Right atrium auricular region (tissue), 2 donors: ENCODE measurements around the gene EXOC7. TPM values are rescaled to one million over a fixed set of nuclear protein-coding genes. Genes with fewer than 3 reads are reported as not detected.

ENCODE experiments used
- DNase-seq: peaks from one replicate; pipeline ENCODE4 v3.0.0-alpha.2; 2019; ENCODE audit warnings: low spot score
- H3K27ac ChIP-seq, 2 donors: fragments of 200-600 bp; sonication (generic); 1 replicate in 1 of 2; 2 replicates in 1 of 2; pipeline ENCODE4 v1.5.1; 2016 to 2019
- H3K27me3 ChIP-seq, 2 donors: fragments of 200-600 bp; sonication (generic); one replicate each; pipeline versions ENCODE4 v1.5.1 to v1.6.0; 2017 to 2019
- H3K36me3 ChIP-seq: fragments of 200-600 bp; sonication (generic); one replicate; pipeline ENCODE4 v1.5.1; 2016
- H3K4me1 ChIP-seq, 2 donors: fragments of 200-600 bp; sonication (generic); one replicate each; pipeline versions ENCODE4 v1.5.1 to v1.6.0; 2017 to 2019
- H3K4me3 ChIP-seq, 2 donors: fragments of 200-600 bp; sonication (generic); 1 replicate in 1 of 2; 2 replicates in 1 of 2; pipeline ENCODE4 v1.5.1; 2017 to 2019; ENCODE audit warnings: mild to moderate bottlenecking in 1 of 2, moderate library complexity in 1 of 2
- H3K9me3 ChIP-seq, 2 donors: fragments of 200-600 bp; sonication (generic); one replicate each; pipeline ENCODE4 v1.5.1; 2019
- CTCF ChIP-seq, 2 donors: fragments of 200-600 bp; sonication (generic); IDR thresholded peaks; one replicate each; pipeline ENCODE4 v1.5.1; 2019; ENCODE audit warnings: antibody characterized with exemption in 2 of 2
- total RNA-seq, 2 donors: library from RNA; depleted of rRNA; stranded (reverse); fragments of >200 nt; gene quantifications; one replicate each; pipeline ENCODE4 v1.1.0, GENCODE V29; 2016

EXOC7 gene
- total RNA-seq, 2 donors from 2014 or later = 56.0 to 65.3 TPM

DNA sequence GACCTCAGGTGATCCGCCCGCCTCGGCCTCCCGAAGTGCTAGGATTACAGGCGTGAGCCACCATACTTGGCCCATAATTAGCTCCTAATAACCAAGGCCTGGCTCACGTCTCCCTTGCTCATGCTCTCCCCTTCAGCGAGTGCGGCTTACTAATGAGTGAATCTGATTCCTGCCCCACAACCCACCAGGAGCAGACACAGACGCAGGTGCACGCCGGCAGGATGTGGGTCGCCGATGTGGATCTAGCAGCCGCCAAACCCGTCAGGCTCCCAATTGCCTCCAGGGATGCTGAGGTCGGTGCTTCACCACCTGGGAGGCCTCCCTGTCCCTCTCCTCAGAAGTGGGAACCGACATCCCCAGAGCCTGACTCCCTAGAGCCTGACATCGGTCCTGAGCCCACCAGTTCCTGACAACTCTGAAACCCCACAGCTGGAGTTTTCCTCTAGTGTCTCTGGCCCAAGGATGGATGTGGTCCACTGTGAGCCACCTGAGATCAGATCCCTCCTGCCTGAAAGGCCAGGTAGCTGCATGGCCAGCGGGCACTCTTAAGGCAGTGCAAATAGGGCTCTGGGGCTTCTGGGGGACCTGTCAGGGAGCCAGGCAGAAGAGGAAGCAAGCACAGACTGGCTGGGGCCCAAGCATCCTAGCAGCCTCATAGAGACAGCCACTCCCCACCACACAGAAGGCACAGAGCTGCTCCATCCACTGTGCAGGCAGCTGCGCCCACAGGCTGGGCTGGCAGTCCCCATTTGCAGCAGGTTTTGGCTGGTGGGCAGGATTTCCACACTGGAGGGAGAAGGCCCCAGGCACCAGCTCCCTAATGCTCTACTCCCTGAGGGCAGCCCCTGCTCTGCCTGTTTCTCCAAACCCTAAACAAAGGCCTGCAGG lies 10.8 kb downstream of the EXOC7 start:
- Histone ChIP-seq H3K27me3 (no peaks in the 10 kb centered on the region), H3K27ac (no peak overlapping the region), H3K4me3 (no peak overlapping the region), H3K36me3 (peaks cover 93% of the 10 kb centered on the region), H3K4me1 (peaks cover 0 to 8% of the 10 kb centered on the region in 2 donors), H3K9me3 (no peaks in the 10 kb centered on the region)
- no peak for TF ChIP-seq CTCF (IDR thresholded peaks at IDR 0.05)
- no peak for DNase-seq

GRCh38 chr17:76091526-76092286 lies 11.9 kb downstream of the EXOC7 start:
- Histone ChIP-seq H3K27ac (no peak overlapping the region), H3K4me1 (peaks cover 0 to 8% of the 10 kb centered on the region in 2 donors), H3K9me3 (no peaks in the 10 kb centered on the region), H3K36me3 (peaks cover 93% of the 10 kb centered on the region), H3K4me3 (no peak overlapping the region), H3K27me3 (no peaks in the 10 kb centered on the region)
- no peak for TF ChIP-seq CTCF (IDR thresholded peaks at IDR 0.05)
- no peak for DNase-seq

DNA sequence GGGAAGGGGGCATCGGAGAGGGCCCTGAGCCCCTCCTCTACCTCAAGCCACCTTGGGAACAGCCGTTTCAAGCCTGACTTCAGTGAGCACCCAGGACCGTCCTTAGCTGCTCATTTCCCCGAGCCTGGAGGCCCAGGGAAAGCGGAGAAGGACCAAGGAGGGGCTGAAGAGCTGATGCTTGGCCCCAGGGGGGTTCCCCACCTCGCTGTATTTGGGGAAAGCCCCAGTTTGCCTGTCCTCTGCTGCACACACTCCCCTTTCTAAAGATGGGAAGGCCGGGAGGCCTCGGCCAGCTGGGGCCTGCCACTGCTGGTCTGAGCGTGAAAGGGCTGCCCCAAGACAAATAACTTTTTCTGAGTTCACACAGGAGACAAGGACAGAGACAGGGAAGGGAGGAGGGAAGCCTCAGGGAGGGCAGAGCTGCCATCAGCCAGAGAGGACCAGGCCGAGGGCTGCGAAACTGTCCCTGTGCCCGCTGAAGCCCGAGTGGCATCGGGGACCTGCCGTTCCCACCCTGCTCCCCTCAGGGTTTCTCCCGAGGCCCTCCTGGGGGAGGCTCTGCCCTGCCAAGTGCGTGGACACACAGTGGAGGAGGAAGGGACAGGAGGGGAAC lies 13.0 kb downstream of the EXOC7 start:
- no peaks in the 10 kb centered on the region for H3K27me3 ChIP-seq
- H3K4me1 ChIP-seq = peaks cover 0 to 8% of the 10 kb centered on the region in 2 donors
- no peak overlapping the region for H3K27ac ChIP-seq
- no peak for DNase-seq
- H3K4me3 ChIP-seq = no peak overlapping the region
- no peak for TF ChIP-seq CTCF (IDR thresholded peaks at IDR 0.05)
- H3K9me3 ChIP-seq = no peaks in the 10 kb centered on the region
- H3K36me3 ChIP-seq = peaks cover 93% of the 10 kb centered on the region

- Histone ChIP-seq H3K27me3 (no peaks in the 10 kb centered on the region), H3K36me3 (peaks cover 93% of the 10 kb centered on the region), H3K9me3 (no peaks in the 10 kb centered on the region), H3K4me3 (no peak overlapping the region), H3K27ac (no peak overlapping the region), H3K4me1 (peaks cover 0 to 8% of the 10 kb centered on the region in 2 donors)
- no peak for DNase-seq
- TF ChIP-seq CTCF (IDR thresholded peaks at IDR 0.05) = no peak
Observed at GRCh38 chr17:76089680-76090516, 13.7 kb downstream of the EXOC7 start.

- no peak for TF ChIP-seq CTCF (IDR thresholded peaks at IDR 0.05)
- no peaks in the 10 kb centered on the region for H3K27me3 ChIP-seq
- no peak overlapping the region for H3K4me3 ChIP-seq
- H3K27ac ChIP-seq = no peak overlapping the region
- H3K9me3 ChIP-seq = no peaks in the 10 kb centered on the region
- H3K36me3 ChIP-seq = peaks cover 93% of the 10 kb centered on the region
- H3K4me1 ChIP-seq = peaks cover 0 to 8% of the 10 kb centered on the region in 2 donors
- no peak for DNase-seq
Observed at GRCh38 chr17:76088868-76089576, 14.6 kb downstream of the EXOC7 start.
